Adrenal gland (tissue), 12 donors: ENCODE data around the gene SWAP70. TPM values are rescaled to one million over a fixed set of nuclear protein-coding genes. Genes with fewer than 3 reads are reported as not detected.

ENCODE experiments used
- DNase-seq, 7 donors: peaks; one replicate each; pipeline ENCODE4 v3.0.0-alpha.2; 2019 to 2020
- H3K27ac ChIP-seq, 5 donors: fragments of 200-600 bp; sonication (generic) in 4 of 5; 1 replicate in 3 of 5; 2 replicates in 2 of 5; pipeline versions ENCODE4 v1.5.1 to v1.8.0; 2016 to 2020; ENCODE audit warnings: mild to moderate bottlenecking in 1 of 5
- H3K27me3 ChIP-seq: fragments of 200-600 bp; 2 replicates; pipeline ENCODE4 v1.8.0; 2021
- H3K36me3 ChIP-seq, 2 donors: fragments of 200-600 bp; replicated peaks in 1 of 2; 1 replicate in 1 of 2; 2 replicates in 1 of 2; pipeline versions ENCODE4 v1.5.1 to v1.8.0; 2018 to 2022
- H3K4me1 ChIP-seq, 2 donors: fragments of 200-600 bp; replicated peaks in 1 of 2; 1 replicate in 1 of 2; 2 replicates in 1 of 2; pipeline versions ENCODE4 v1.5.1 to v1.8.0; 2018 to 2021
- H3K4me3 ChIP-seq, 4 donors: fragments of 200-600 bp; sonication (generic) in 3 of 4; one replicate each; pipeline ENCODE4 v1.5.1; 2016 to 2018
- H3K9me3 ChIP-seq, 3 donors: fragments of 200-600 bp; sonication (generic) in 1 of 3; replicated peaks in 1 of 3; 1 replicate in 2 of 3; 2 replicates in 1 of 3; pipeline versions ENCODE4 v1.5.1 to v1.8.0; 2016 to 2021
- CTCF ChIP-seq, 6 experiments: fragments of 450-650 bp in 4 of 6; fragments of 200-600 bp in 2 of 6; sonication (generic) in 1 of 6; IDR thresholded peaks; 1 replicate in 5 of 6; 2 replicates in 1 of 6; pipeline versions ENCODE4 v1.5.1 to v1.8.0; 2016 to 2021; ENCODE audit warnings: antibody characterized with exemption in 6 of 6, mild to moderate bottlenecking in 2 of 6, moderate library complexity in 1 of 6
- POLR2A ChIP-seq, 2 donors: fragments of 450-650 bp; IDR thresholded peaks; one replicate each; pipeline ENCODE4 v1.6.1; 2017; ENCODE audit warnings: antibody characterized with exemption in 2 of 2, mild to moderate bottlenecking in 2 of 2, moderate library complexity in 1 of 2
- WGBS, 4 donors: extraction: QIAGEN DNeasy Blood & Tissue Kit in 2 of 4; methylation state at CpG; one replicate each; pipeline versions ENCODE4 v1.1.5 to v1.1.7; 2013 to 2017; 5-methylcytosine and 5-hydroxymethylcytosine counted together
- intact Hi-C, 2 donors: fragments of 100-400 bp; cut with DNase I; formaldehyde crosslinking; loops; one replicate each; pipeline versions ENCODE4 v1.14.1 to v1.15.0; 2022 to 2023
- polyA plus RNA-seq, 3 donors: library from polyadenylated mRNA; stranded (reverse); fragments of 200-250 nt in 2 of 3; fragments of 350-450 nt in 1 of 3; fragmentation: Illumina TruSeq in 1 of 3; extraction: RNeasy Lipid Tissue Mini Kit (QIAGEN cat#74804) in 1 of 3; gene quantifications; one replicate each; pipeline ENCODE4 v1.2.3, GENCODE V29; 2013 to 2014
- total RNA-seq, 9 donors: library from RNA; depleted of rRNA in 4 of 9; stranded (reverse); fragments of >200 nt in 4 of 9; fragments of 120-200 nt in 1 of 9; fragmentation: NEBNext Ultra II Directional in 1 of 9; extraction: Animal tissue kit (Norgen Biotek cat#: 25700) in 1 of 9; gene quantifications; one replicate each; pipeline versions ENCODE4 v1.1.0 to v1.2.4, GENCODE V29; 2013 to 2023
- donor health status: healthy with polysubstance abuse.
- donor health status: Bipolar disorder and iron deficiency.
- donor health status: DM: yes; HTN: yes; CAD: no.
- donor health status: DM: no; HTN: no; CAD: no.
- donor health status: DM: no; HTN: no; CAD: no.
- donor health status: DM: yes; HTN: yes; CAD: no.

The SWAP70 gene
- total and polyA plus RNA-seq, 12 donors = 6.5 to 23.5 (median 17.0) TPM

- Histone ChIP-seq H3K4me3 (peak overlapping the region; percentile 22 to 96 (median 62)), H3K27me3 (no peaks in the 10 kb centered on the region), H3K9me3 (no peaks in the 10 kb centered on the region), H3K36me3 (no peaks in the 10 kb centered on the region), H3K27ac (peak overlapping the region; percentile 30 to 96 (median 89)), H3K4me1 (peaks cover 0 to 12% of the 10 kb centered on the region in 2 donors)
- intact Hi-C loops = no loop called here
- DNase-seq = peak; percentile 44 to 62 (median 52)
- TF ChIP-seq POLR2A (IDR thresholded peaks at IDR 0.05) (no peak), CTCF (IDR thresholded peaks at IDR 0.05) (no peak)
- WGBS, 4 donors = 4 to 6% (median 5%) methylated on average over 23 to 43 of the region's 43 CpGs
These were observed 647 bp downstream of the SWAP70 start for GRCh38 chr11:9664276-9665171.

- H3K4me1 ChIP-seq = peaks cover 0 to 12% of the 10 kb centered on the region in 2 donors
- WGBS, 4 donors = 95 to 100% (median 99%) methylated on average over 2 of the region's 2 CpGs
- no peak for TF ChIP-seq POLR2A (IDR thresholded peaks at IDR 0.05)
- TF ChIP-seq CTCF (IDR thresholded peaks at IDR 0.05) = no peak
- no peaks in the 10 kb centered on the region for H3K36me3 ChIP-seq
- H3K9me3 ChIP-seq = no peaks in the 10 kb centered on the region
- H3K27ac ChIP-seq = no peak overlapping the region
- intact Hi-C loops = no loop called here
- H3K4me3 ChIP-seq = no peak overlapping the region
- DNase-seq = no peak
- no peaks in the 10 kb centered on the region for H3K27me3 ChIP-seq
These were observed 1.9 kb downstream of the SWAP70 start for GRCh38 chr11:9665749-9666148.

- intact Hi-C loops = no loop called here
- WGBS, 4 donors = 92 to 98% (median 96%) methylated on average over 6 of the region's 6 CpGs
These were observed 6.1 kb downstream of the SWAP70 start for GRCh38 chr11:9669954-9670353.

More at GRCh38 chr11:9669954-9670353, 6.1 kb downstream of the SWAP70 start:
- Histone ChIP-seq H3K4me3 (no peak overlapping the region), H3K27ac (no peak overlapping the region), H3K4me1 (peaks cover 0 to 16% of the 10 kb centered on the region in 2 donors), H3K9me3 (no peaks in the 10 kb centered on the region), H3K36me3 (no peaks in the 10 kb centered on the region), H3K27me3 (no peaks in the 10 kb centered on the region)
- no peak for DNase-seq
- no peak for TF ChIP-seq CTCF (IDR thresholded peaks at IDR 0.05)
- TF ChIP-seq POLR2A (IDR thresholded peaks at IDR 0.05) = no peak
